Measurements from ENCODE around the gene HMGN2.

DNA sequence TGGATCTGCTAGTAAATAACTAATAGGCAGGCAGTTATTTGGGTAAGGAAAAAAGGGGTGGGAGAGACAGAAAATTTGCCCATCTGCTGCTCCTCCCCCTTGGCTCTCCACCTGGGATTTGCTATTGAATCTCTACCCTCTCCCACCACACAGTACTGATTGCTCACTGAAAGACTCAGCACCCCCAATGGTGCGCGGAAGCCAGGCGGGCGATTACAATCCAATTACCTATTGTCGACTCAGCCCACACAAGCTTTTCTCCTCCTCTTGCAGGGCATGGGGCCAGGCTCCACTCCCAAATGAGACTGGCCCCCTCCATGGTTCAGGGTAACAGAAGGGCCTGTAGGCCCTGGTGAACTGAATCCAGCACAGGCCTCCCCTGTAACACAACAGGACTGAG is 2.7 kb upstream of the HMGN2 start:
- no peak for TF ChIP-seq POLR2A (IDR thresholded peaks at IDR 0.05)
- TF ChIP-seq, protein P1, sequence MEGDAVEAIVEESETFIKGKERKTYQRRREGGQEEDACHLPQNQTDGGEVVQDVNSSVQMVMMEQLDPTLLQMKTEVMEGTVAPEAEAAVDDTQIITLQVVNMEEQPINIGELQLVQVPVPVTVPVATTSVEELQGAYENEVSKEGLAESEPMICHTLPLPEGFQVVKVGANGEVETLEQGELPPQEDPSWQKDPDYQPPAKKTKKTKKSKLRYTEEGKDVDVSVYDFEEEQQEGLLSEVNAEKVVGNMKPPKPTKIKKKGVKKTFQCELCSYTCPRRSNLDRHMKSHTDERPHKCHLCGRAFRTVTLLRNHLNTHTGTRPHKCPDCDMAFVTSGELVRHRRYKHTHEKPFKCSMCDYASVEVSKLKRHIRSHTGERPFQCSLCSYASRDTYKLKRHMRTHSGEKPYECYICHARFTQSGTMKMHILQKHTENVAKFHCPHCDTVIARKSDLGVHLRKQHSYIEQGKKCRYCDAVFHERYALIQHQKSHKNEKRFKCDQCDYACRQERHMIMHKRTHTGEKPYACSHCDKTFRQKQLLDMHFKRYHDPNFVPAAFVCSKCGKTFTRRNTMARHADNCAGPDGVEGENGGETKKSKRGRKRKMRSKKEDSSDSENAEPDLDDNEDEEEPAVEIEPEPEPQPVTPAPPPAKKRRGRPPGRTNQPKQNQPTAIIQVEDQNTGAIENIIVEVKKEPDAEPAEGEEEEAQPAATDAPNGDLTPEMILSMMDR (IDR thresholded peaks at IDR 0.05) = no peak
